Keratinocyte (primary cell): Measurements from ENCODE around the gene NTN1. TPM values are rescaled to one million over a fixed set of nuclear protein-coding genes. Genes with fewer than 3 reads are reported as not detected.

Source experiments
- DNase-seq: peaks from one replicate; pipeline ENCODE4 v3.0.0-alpha.2; 2011; ENCODE audit warnings: low read depth, missing footprints, low spot score
- FAIRE-seq: peaks from 2 replicates; lab custom pipeline; 2011; peaks lifted over from hg19 to GRCh38; lab: Jason Lieb, UNC
- H2AFZ ChIP-seq: 2 replicates; pipeline ENCODE4 v1.6.0; 2012; ENCODE audit warnings: low read length, control low read depth, inconsistent platforms; ENCODE audit not compliant: control insufficient read depth
- H3K27ac ChIP-seq: 2 replicates; pipeline ENCODE4 v1.5.1; 2011; ENCODE audit warnings: low read length; ENCODE audit not compliant: control insufficient read depth, insufficient read depth
- H3K27me3 ChIP-seq: 3 replicates; pipeline ENCODE4 v1.6.0; 2011; ENCODE audit warnings: low read length; ENCODE audit not compliant: control insufficient read depth, insufficient read depth; ENCODE audit errors: extremely low read depth
- H3K36me3 ChIP-seq, 2 experiments: 2 replicates in 1 of 2; 3 replicates in 1 of 2; pipeline ENCODE4 v1.5.1; 2011; ENCODE audit warnings: low read length in 2 of 2, mild to moderate bottlenecking in 1 of 2; ENCODE audit not compliant: control insufficient read depth in 2 of 2, insufficient read depth in 2 of 2; ENCODE audit errors: extremely low read depth in 1 of 2
- H3K4me1 ChIP-seq: 3 replicates; pipeline ENCODE4 v1.5.1; 2011; ENCODE audit warnings: low read length; ENCODE audit not compliant: control insufficient read depth, insufficient read depth; ENCODE audit errors: extremely low read depth
- H3K4me2 ChIP-seq: 3 replicates; pipeline ENCODE4 v1.6.0; 2011; ENCODE audit warnings: low read depth, low read length; ENCODE audit not compliant: control insufficient read depth, insufficient read depth; ENCODE audit errors: extremely low read depth
- H3K4me3 ChIP-seq, 3 experiments: fragments of 200-600 bp in 1 of 3; sonication (generic) in 1 of 3; 2 replicates in 2 of 3; 3 replicates in 1 of 3; pipeline ENCODE4 v1.5.1; 2011 to 2016; ENCODE audit warnings: low read length in 3 of 3, mild to moderate bottlenecking in 3 of 3, control low read depth in 2 of 3, inconsistent platforms in 1 of 3, low read depth in 1 of 3, mixed read lengths in 1 of 3, mixed run types in 1 of 3, moderate library complexity in 1 of 3; ENCODE audit not compliant: control insufficient read depth in 2 of 3, insufficient read depth in 2 of 3; ENCODE audit errors: extremely low read depth in 1 of 3
- H3K79me2 ChIP-seq: 2 replicates; pipeline ENCODE4 v1.6.0; 2012; ENCODE audit warnings: low read length; ENCODE audit not compliant: control insufficient read depth, insufficient read depth
- H3K9ac ChIP-seq: 3 replicates; pipeline ENCODE4 v1.6.0; 2011; ENCODE audit warnings: low read length; ENCODE audit not compliant: control insufficient read depth, insufficient read depth; ENCODE audit errors: extremely low read depth
- H3K9me1 ChIP-seq: 3 replicates; pipeline ENCODE4 v1.6.0; 2011; ENCODE audit warnings: low read length; ENCODE audit not compliant: control insufficient read depth, insufficient read depth; ENCODE audit errors: extremely low read depth
- H3K9me3 ChIP-seq: 2 replicates; pipeline ENCODE4 v1.5.1; 2012; ENCODE audit warnings: low read depth, low read length; ENCODE audit not compliant: control insufficient read depth
- H4K20me1 ChIP-seq: 3 replicates; pipeline ENCODE4 v1.6.0; 2011; ENCODE audit warnings: low read length; ENCODE audit not compliant: control insufficient read depth, insufficient read depth; ENCODE audit errors: extremely low read depth
- EZH2 ChIP-seq: IDR thresholded peaks from one replicate; pipeline ENCODE4 v1.6.1; 2012; ENCODE audit warnings: inconsistent platforms, mild to moderate bottlenecking, low read length, moderate library complexity
- dilution Hi-C: fragments of 300-500 bp; cut with MboI; formaldehyde crosslinking; loops from one replicate; pipeline ENCODE4 v1.7.0; 2020; ENCODE audit warnings: low sequenced_read_pairs; ENCODE audit not compliant: extremely low pct_ligation_motif_present
- polyA plus RNA-seq, 5 experiments: library from polyadenylated mRNA; depleted of rRNA in 3 of 5; stranded (reverse) in 3 of 5; stranded (forward) in 1 of 5; unstranded in 1 of 5; fragments of >200 nt; gene quantifications; 1 replicate in 1 of 5; 2 replicates in 3 of 5; 3 replicates in 1 of 5; pipeline versions ENCODE4 v1.2.1 to v1.2.3, GENCODE V29; 2011 to 2012; ENCODE audit warnings: missing spikeins in 2 of 5, low read depth in 1 of 5, low replicate concordance in 1 of 5
- TF ChIP-seq, protein P1 (sequence below), 3 experiments: IDR thresholded peaks in 1 of 3; conservative IDR thresholded peaks in 1 of 3; optimal IDR thresholded peaks in 1 of 3; 2 replicates in 2 of 3; 3 replicates in 1 of 3; pipeline versions ENCODE3 to v1.5.1; 2011; ENCODE audit warnings: low read length in 3 of 3, mild to moderate bottlenecking in 3 of 3, moderate library complexity in 2 of 3, control low read depth in 1 of 3, inconsistent platforms in 1 of 3; ENCODE audit not compliant: insufficient read depth in 2 of 3; ENCODE audit errors: extremely low read depth in 1 of 3

NTN1 gene
- polyA plus RNA-seq, 1 donor (not counting 4 experiments of a cell fraction or from before 2014, with no cell fraction given): 0.10 TPM

- H3K36me3 ChIP-seq: no peaks in the 10 kb centered on the region
- H3K27me3 ChIP-seq: no peaks in the 10 kb centered on the region
- H3K9me1 ChIP-seq: no peaks in the 10 kb centered on the region
- FAIRE-seq: no peak
- H2AFZ ChIP-seq: no peak overlapping the region
- no peaks in the 10 kb centered on the region for H3K79me2 ChIP-seq
- H3K27ac ChIP-seq: no peak overlapping the region
- TF ChIP-seq EZH2: no peak
- TF ChIP-seq, protein P1, sequence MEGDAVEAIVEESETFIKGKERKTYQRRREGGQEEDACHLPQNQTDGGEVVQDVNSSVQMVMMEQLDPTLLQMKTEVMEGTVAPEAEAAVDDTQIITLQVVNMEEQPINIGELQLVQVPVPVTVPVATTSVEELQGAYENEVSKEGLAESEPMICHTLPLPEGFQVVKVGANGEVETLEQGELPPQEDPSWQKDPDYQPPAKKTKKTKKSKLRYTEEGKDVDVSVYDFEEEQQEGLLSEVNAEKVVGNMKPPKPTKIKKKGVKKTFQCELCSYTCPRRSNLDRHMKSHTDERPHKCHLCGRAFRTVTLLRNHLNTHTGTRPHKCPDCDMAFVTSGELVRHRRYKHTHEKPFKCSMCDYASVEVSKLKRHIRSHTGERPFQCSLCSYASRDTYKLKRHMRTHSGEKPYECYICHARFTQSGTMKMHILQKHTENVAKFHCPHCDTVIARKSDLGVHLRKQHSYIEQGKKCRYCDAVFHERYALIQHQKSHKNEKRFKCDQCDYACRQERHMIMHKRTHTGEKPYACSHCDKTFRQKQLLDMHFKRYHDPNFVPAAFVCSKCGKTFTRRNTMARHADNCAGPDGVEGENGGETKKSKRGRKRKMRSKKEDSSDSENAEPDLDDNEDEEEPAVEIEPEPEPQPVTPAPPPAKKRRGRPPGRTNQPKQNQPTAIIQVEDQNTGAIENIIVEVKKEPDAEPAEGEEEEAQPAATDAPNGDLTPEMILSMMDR (optimal IDR thresholded peaks at IDR 0.05 in 1 of 3, IDR thresholded peaks at IDR 0.05 in 1 of 3, conservative IDR thresholded peaks at IDR 0.05 in 1 of 3; ENCODE audit: extremely low read depth in 1 of 3, insufficient read depth in 2 of 3, low read length in 3 of 3): no peak
- H3K4me3 ChIP-seq: no peak overlapping the region
- no peaks in the 10 kb centered on the region for H3K4me1 ChIP-seq
- no peak overlapping the region for H3K4me2 ChIP-seq
- H4K20me1 ChIP-seq: no peaks in the 10 kb centered on the region
- DNase-seq: no peak
- peaks cover 3% of the 10 kb centered on the region for H3K9me3 ChIP-seq
- no peak overlapping the region for H3K9ac ChIP-seq
- dilution Hi-C loops: no loop called here
Observed at GRCh38 chr17:9229826-9230201, 208.5 kb downstream of the NTN1 start.

DNA sequence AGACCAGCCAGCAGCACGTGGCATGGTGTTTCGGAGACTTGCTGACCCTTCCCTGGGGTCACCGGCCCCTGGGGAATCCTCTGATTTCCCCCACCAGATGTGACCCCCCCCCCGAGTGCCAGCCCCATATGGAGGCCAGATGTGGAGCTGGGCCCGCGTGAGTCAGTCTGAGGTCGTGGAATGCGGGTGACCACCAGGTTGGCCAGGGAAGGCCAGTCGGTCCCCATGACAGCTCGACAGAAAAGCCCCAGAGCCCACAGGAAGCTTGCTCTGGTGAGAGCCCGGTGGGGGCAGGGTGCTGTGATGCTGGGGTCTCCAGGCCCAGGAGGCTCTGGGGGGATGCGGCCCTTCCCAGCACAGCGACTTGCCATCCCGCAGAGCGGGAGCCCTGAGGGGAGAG is 209.0 kb downstream of the NTN1 start:
- DNase-seq: no peak
- H3K9me1 ChIP-seq: no peaks in the 10 kb centered on the region
- no peaks in the 10 kb centered on the region for H3K36me3 ChIP-seq
- H3K9me3 ChIP-seq: peaks cover 3% of the 10 kb centered on the region
- H3K4me3 ChIP-seq: no peak overlapping the region
- no peaks in the 10 kb centered on the region for H4K20me1 ChIP-seq
- H3K4me2 ChIP-seq: no peak overlapping the region
- dilution Hi-C loops: no loop called here
- no peak overlapping the region for H3K9ac ChIP-seq
- no peaks in the 10 kb centered on the region for H3K79me2 ChIP-seq
- H3K4me1 ChIP-seq: no peaks in the 10 kb centered on the region
- no peak overlapping the region for H2AFZ ChIP-seq
- H3K27ac ChIP-seq: no peak overlapping the region
- H3K27me3 ChIP-seq: no peaks in the 10 kb centered on the region
- no peak for FAIRE-seq
- TF ChIP-seq EZH2: no peak
- TF ChIP-seq, protein P1 (optimal IDR thresholded peaks at IDR 0.05 in 1 of 3, IDR thresholded peaks at IDR 0.05 in 1 of 3, conservative IDR thresholded peaks at IDR 0.05 in 1 of 3; ENCODE audit: extremely low read depth in 1 of 3, insufficient read depth in 2 of 3, low read length in 3 of 3): no peak
